Spleen (tissue), 7 donors: ENCODE data around the gene COL5A1.

ENCODE experiments used
- CTCF ChIP-seq, 11 experiments: fragments of 200-600 bp in 7 of 11; fragments of 450-650 bp in 4 of 11; sonication (generic) in 4 of 11; IDR thresholded peaks in 8 of 11; conservative IDR thresholded peaks in 3 of 11; 1 replicate in 7 of 11; 2 replicates in 4 of 11; pipeline versions ENCODE4 v1.4.0 to v1.8.0; 2016 to 2021; ENCODE audit warnings: antibody characterized with exemption in 11 of 11, inconsistent platforms in 4 of 11, mild to moderate bottlenecking in 1 of 11
- POLR2A ChIP-seq, 3 donors: fragments of 450-650 bp; IDR thresholded peaks; one replicate each; pipeline ENCODE4 v1.5.1; 2017; ENCODE audit warnings: antibody characterized with exemption in 3 of 3, mild to moderate bottlenecking in 1 of 3
- POLR2AphosphoS5 ChIP-seq, 3 donors: sonication (generic); formaldehyde crosslinking; IDR thresholded peaks; one replicate each; pipeline ENCODE4 v1.5.1; 2017; ENCODE audit warnings: antibody characterized with exemption in 3 of 3
- donor health status: DM: no; HTN: no; CAD: no; lungs with moderate emphysema.
- donor health status: DM: no; HTN: no; CAD: no.
- donor health status: DM: no; HTN: no; CAD: no.

- no peak for TF ChIP-seq CTCF (IDR thresholded peaks at IDR 0.05 in 8 of 11, conservative IDR thresholded peaks at IDR 0.05 in 3 of 11)
- TF ChIP-seq POLR2A (IDR thresholded peaks at IDR 0.05) = no peak
- no peak for TF ChIP-seq POLR2AphosphoS5 (IDR thresholded peaks at IDR 0.05)
Measured at GRCh38 chr9:134890155-134890495, 248.5 kb downstream of the COL5A1 start.
